Glomerular endothelial cell (primary cell): ENCODE measurements around the gene ATG2A. TPM values are rescaled to one million over a fixed set of nuclear protein-coding genes. Genes with fewer than 3 reads are reported as not detected.

Experiments used
- total RNA-seq: library from RNA; depleted of rRNA; stranded (reverse); fragments of >200 nt; gene quantifications from 2 replicates; pipeline ENCODE4 v1.2.3, GENCODE V29; 2015

ATG2A gene
- total RNA-seq, 1 donor from 2014 or later: 34.5 TPM

Other genes with a start within 250 kb of the ATG2A start
- gene NRXN2, start 194.0 kb downstream of the ATG2A start, total RNA-seq: not detected in 2 replicates
- 0.34 and 1.3 TPM in 2 replicates for gene RASGRP2, start 173.1 kb downstream of the ATG2A start, total RNA-seq
- not detected in 2 replicates for gene PYGM, start 157.2 kb downstream of the ATG2A start, total RNA-seq
- gene SF1, start 138.7 kb downstream of the ATG2A start, total RNA-seq: 213 and 277 TPM in 2 replicates
- 39.6 and 49.6 TPM in 2 replicates for gene MAP4K2, start 114.0 kb downstream of the ATG2A start, total RNA-seq
- 22.7 and 26.4 TPM in 2 replicates for gene MEN1, start 106.7 kb downstream of the ATG2A start, total RNA-seq
- 0.44 and 0.64 TPM in 2 replicates for gene CDC42BPG, start 72.6 kb downstream of the ATG2A start, total RNA-seq
- gene EHD1, start 38.6 kb downstream of the ATG2A start, total RNA-seq: 142 and 158 TPM in 2 replicates
- 27.2 and 47.9 TPM in 2 replicates for gene PPP2R5B, start 7.5 kb upstream of the ATG2A start, total RNA-seq
- not detected in 2 replicates for gene GPHA2, start 18.7 kb upstream of the ATG2A start, total RNA-seq
- 0.68 TPM in 1 of 2 replicates, not detected in the other for gene MAJIN, start 54.9 kb upstream of the ATG2A start, total RNA-seq
- 1.3 and 2.7 TPM in 2 replicates for gene BATF2, start 79.8 kb upstream of the ATG2A start, total RNA-seq
- 191 and 202 TPM in 2 replicates for gene ARL2, start 97.0 kb upstream of the ATG2A start, total RNA-seq
- gene SNX15, start 110.2 kb upstream of the ATG2A start, total RNA-seq: 12.4 and 12.6 TPM in 2 replicates
- gene SAC3D1, start 124.0 kb upstream of the ATG2A start, total RNA-seq: 16.8 and 17.8 TPM in 2 replicates
- 2.8 and 5.5 TPM in 2 replicates for gene NAALADL1, start 141.3 kb upstream of the ATG2A start, total RNA-seq
- gene CDCA5, start 166.8 kb upstream of the ATG2A start, total RNA-seq: 3.7 and 5.1 TPM in 2 replicates
- gene ZFPL1, start 167.0 kb upstream of the ATG2A start, total RNA-seq: 34.7 and 49.8 TPM in 2 replicates
- gene VPS51, start 179.0 kb upstream of the ATG2A start, total RNA-seq: 318 and 356 TPM in 2 replicates
- gene TM7SF2, start 194.7 kb upstream of the ATG2A start, total RNA-seq: 12.8 and 28.2 TPM in 2 replicates
- 14.0 and 14.7 TPM in 2 replicates for gene ZNHIT2, start 200.5 kb upstream of the ATG2A start, total RNA-seq
- gene FAU, start 204.9 kb upstream of the ATG2A start, total RNA-seq: 461 and 516 TPM in 2 replicates
- gene MRPL49, start 205.1 kb upstream of the ATG2A start, total RNA-seq: 49.7 and 57.4 TPM in 2 replicates
- gene SYVN1, start 217.3 kb upstream of the ATG2A start, total RNA-seq: 23.3 and 38.4 TPM in 2 replicates